ENCODE data around the gene SLC6A5. TPM values are rescaled to one million over a fixed set of nuclear protein-coding genes. Genes with fewer than 3 reads are reported as not detected.

The SLC6A5 gene
- total and polyA plus RNA-seq, 8 donors, result not detected

DNA sequence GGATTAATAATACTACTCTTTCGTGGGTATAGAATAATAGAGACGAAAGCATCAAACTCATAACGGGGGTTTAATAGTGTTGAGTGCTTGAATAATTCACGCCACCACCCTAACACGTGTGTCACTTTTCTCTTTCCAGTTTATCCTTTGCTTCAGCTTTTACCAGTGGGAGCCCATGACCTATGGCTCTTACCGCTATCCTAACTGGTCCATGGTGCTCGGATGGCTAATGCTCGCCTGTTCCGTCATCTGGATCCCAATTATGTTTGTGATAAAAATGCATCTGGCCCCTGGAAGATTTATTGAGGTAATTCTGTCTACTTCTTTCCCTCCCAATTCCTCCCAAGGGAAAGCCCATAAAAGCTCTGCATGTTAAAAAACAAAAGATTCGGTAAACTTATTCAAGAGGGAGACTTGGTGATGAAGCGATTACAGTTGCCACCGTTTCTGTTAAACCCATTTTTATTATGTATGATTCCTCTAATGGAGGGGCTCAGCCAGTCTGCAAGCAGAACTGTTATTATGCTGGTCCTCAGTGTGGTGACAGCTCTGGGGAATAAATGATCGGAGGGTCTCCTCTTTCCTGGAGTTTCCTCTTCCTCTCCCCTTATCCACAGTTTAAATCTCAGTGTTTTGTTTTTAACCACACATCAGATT is 52.9 kb downstream of the SLC6A5 start:
- H3K27me3 ChIP-seq, result peaks cover 0 to 7% of the 10 kb centered on the region in 2 donors
- H3K36me3 ChIP-seq, result no peaks in the 10 kb centered on the region
- H3K27ac ChIP-seq, result no peak overlapping the region
- no peak overlapping the region for H3K4me3 ChIP-seq
- intact Hi-C loops (cut with DNase I), result no loop called here
- TF ChIP-seq, protein P1, sequence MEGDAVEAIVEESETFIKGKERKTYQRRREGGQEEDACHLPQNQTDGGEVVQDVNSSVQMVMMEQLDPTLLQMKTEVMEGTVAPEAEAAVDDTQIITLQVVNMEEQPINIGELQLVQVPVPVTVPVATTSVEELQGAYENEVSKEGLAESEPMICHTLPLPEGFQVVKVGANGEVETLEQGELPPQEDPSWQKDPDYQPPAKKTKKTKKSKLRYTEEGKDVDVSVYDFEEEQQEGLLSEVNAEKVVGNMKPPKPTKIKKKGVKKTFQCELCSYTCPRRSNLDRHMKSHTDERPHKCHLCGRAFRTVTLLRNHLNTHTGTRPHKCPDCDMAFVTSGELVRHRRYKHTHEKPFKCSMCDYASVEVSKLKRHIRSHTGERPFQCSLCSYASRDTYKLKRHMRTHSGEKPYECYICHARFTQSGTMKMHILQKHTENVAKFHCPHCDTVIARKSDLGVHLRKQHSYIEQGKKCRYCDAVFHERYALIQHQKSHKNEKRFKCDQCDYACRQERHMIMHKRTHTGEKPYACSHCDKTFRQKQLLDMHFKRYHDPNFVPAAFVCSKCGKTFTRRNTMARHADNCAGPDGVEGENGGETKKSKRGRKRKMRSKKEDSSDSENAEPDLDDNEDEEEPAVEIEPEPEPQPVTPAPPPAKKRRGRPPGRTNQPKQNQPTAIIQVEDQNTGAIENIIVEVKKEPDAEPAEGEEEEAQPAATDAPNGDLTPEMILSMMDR (IDR thresholded peaks at IDR 0.05), result no peak
- DNase-seq (no peak), ATAC-seq (no peak)
- H3K9me3 ChIP-seq, result no peaks in the 10 kb centered on the region
- H3K4me1 ChIP-seq, result no peaks in the 10 kb centered on the region

DNA sequence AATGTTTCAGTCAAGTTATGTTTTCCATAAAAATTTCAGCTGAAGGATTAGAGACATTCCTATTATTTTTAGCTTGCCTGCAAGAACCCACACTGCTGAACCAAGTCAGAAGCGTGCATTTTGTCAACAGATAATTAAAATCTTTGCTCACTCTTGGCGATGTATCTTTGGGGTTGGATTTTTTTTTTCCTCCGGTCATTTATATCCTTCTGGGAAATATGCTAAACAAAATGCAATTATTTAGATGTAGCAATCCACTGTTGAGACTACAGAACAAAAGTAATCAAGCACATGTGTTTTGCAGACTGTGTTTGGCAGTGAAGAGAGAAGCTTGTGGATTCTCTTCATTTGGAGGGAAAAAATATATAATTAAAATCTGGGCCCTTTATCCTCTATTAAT is 54.6 kb downstream of the SLC6A5 start:
- Histone ChIP-seq H3K27ac (no peak overlapping the region), H3K9me3 (no peaks in the 10 kb centered on the region)
- intact Hi-C loops (cut with DNase I), result no loop called here

DNA sequence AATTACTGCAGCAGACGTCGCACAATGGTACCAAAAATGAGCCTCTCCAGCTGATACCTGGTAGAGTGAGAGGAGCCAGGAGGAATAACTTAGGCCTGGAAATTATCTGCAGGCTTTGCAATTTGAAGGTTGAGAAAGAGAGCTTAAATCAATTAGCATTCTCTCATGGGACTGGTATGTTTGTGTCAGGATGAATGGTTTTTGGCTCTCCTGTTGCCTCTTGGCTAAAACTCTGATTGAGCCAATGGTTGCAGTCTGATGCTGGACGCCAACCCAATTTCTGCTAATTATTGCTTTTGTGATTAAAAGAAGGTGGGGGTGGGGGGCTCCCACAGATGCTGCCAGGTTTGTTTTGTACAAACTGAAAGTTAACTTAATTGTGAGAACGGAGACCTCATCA is 57.5 kb downstream of the SLC6A5 start:
- ATAC-seq (no peak), DNase-seq (no peak)
- no peaks in the 10 kb centered on the region for H3K9me3 ChIP-seq
- H3K4me1 ChIP-seq, result no peaks in the 10 kb centered on the region
- no peak overlapping the region for H3K4me3 ChIP-seq
- H3K27me3 ChIP-seq, result peaks cover 0 to 10% of the 10 kb centered on the region in 2 donors
- no peak overlapping the region for H3K27ac ChIP-seq
- no peaks in the 10 kb centered on the region for H3K36me3 ChIP-seq
- TF ChIP-seq, protein P1 (IDR thresholded peaks at IDR 0.05), result no peak
- intact Hi-C loops (cut with DNase I), result no loop called here

More for the DNA sequence above, 54.6 kb downstream of the SLC6A5 start:
- H3K27me3 ChIP-seq, result peaks cover 0 to 10% of the 10 kb centered on the region in 2 donors
- ATAC-seq (no peak), DNase-seq (no peak)
- TF ChIP-seq, protein P1 (IDR thresholded peaks at IDR 0.05), result no peak
- H3K4me1 ChIP-seq, result no peaks in the 10 kb centered on the region
- no peaks in the 10 kb centered on the region for H3K36me3 ChIP-seq
- H3K4me3 ChIP-seq, result no peak overlapping the region

DNA sequence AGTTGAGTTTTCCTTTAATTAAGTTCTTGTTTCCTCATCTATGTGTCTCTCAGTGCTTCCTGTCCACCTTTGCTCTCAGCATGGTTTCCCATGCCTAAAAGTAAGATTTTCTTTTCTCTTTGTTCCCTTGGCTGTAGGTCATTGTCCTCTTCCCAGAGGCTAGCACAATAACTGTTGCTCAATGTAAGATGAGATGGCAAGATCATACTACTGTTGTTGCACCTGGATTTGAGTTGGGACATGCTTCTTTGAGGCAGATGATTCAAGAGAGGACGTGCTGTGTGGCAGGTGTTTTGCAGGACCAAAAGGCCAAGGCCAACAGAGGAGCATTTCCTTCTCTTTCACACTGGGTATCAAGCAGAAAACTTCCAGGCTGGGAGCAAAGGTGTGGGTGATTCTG is 58.7 kb downstream of the SLC6A5 start:
- ATAC-seq (no peak), DNase-seq (no peak)
- H3K9me3 ChIP-seq, result no peaks in the 10 kb centered on the region
- H3K4me3 ChIP-seq, result no peak overlapping the region
- peaks cover 0 to 10% of the 10 kb centered on the region in 2 donors for H3K27me3 ChIP-seq
- no peak overlapping the region for H3K27ac ChIP-seq
- H3K4me1 ChIP-seq, result no peaks in the 10 kb centered on the region
- intact Hi-C loops (cut with DNase I), result no loop called here
- H3K36me3 ChIP-seq, result no peaks in the 10 kb centered on the region
- TF ChIP-seq, protein P1 (IDR thresholded peaks at IDR 0.05), result no peak

DNA sequence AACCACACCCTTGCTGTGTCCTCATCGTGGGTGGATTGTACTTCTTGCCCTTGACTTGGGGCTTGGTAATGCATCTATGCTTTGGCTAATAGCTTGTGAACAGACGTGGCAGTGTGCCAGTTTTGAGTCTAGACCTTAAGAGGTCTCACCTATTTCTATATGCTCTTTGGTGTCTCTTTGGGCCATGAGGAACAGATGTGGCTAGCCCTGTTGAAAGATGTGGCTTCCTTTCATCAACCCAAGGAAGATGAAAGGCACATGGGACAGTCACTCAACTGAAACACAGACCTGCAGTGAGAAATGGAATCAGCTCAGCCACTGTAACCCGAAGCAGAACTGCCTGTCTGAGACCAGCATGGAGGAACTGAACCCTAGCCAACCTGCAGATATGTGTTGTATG is 62.0 kb downstream of the SLC6A5 start:
- Histone ChIP-seq H3K27me3 (peaks cover 0 to 22% of the 10 kb centered on the region in 2 donors), H3K9me3 (no peaks in the 10 kb centered on the region), H3K27ac (no peak overlapping the region), H3K4me3 (no peak overlapping the region), H3K36me3 (no peaks in the 10 kb centered on the region), H3K4me1 (no peaks in the 10 kb centered on the region)
- DNase-seq (no peak), ATAC-seq (no peak)
- intact Hi-C loops (cut with DNase I), result no loop called here
- TF ChIP-seq, protein P1 (IDR thresholded peaks at IDR 0.05), result no peak
